ENCODE measurements around the gene EVX1.

Gene EVX1

DNA sequence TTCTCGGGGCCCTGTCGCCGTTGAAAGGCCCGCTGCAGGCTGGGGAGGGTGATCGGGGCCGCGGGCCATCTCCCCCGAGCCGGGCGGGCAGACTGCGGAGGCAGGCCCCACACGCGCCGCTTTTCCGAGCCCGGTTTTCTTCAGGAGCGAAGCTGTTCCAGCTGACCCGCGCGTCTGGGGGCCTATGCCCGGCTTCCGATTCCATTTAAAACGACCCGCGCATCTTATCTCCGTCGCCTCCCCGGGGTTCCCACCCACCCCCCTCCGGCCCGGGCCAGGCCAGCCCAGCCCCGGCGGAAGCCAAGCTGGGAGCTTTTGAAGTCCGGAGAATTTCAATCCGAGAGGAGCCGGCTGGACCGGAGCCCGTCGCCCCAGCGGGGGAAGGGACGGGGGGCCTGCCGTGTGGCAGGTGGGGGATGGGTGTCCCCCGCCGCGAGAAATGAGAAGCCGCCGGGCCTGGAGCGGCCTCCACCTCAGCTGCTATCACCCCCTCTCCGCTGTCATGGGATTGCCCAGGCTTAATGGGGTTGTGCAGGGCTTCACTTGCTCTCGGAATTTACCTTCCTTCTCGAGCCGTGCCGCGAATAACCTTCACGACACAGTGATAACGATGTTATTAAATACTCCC lies 3.1 kb upstream of the EVX1 start:
- peak overlapping the region; percentile 57; the same call in 1 of the 2 replicates for H3K4me3 ChIP-seq (ENCODE audit: low read depth, low read length)

GRCh38 chr7:27240015-27240731 lies 2.4 kb upstream of the EVX1 start:
- Histone ChIP-seq H3K27me3 (ENCODE audit: control insufficient read depth, insufficient read depth, low read length) (peaks cover 100% of the 10 kb centered on the region), H3K27ac (ENCODE audit: low read depth, low read length) (peak overlapping the region; percentile 12; the same call in 1 of the 2 replicates), H3K36me3 (ENCODE audit: control insufficient read depth, insufficient read depth, low read length) (no peaks in the 10 kb centered on the region), H3K4me3 (ENCODE audit: low read depth, low read length) (peak overlapping the region; percentile 57; the same call in 1 of the 2 replicates), H3K9me3 (ENCODE audit: control insufficient read depth, insufficient read depth, low read depth, low read length) (no peaks in the 10 kb centered on the region), H3K4me1 (ENCODE audit: control insufficient read depth, insufficient read depth, low read length) (peaks cover 59% of the 10 kb centered on the region), H3K9ac (ENCODE audit: low read length) (peak overlapping the region; percentile 91)

More for the DNA sequence above, 3.1 kb upstream of the EVX1 start:
- peaks cover 100% of the 10 kb centered on the region for H3K27me3 ChIP-seq (ENCODE audit: control insufficient read depth, insufficient read depth, low read length)
- H3K27ac ChIP-seq (ENCODE audit: low read depth, low read length) = peak overlapping the region; percentile 12; the same call in 1 of the 2 replicates
- peak overlapping the region; percentile 91 for H3K9ac ChIP-seq (ENCODE audit: low read length)
- peaks cover 52% of the 10 kb centered on the region for H3K4me1 ChIP-seq (ENCODE audit: control insufficient read depth, insufficient read depth, low read length)
- H3K9me3 ChIP-seq (ENCODE audit: control insufficient read depth, insufficient read depth, low read depth, low read length) = no peaks in the 10 kb centered on the region
- no peaks in the 10 kb centered on the region for H3K36me3 ChIP-seq (ENCODE audit: control insufficient read depth, insufficient read depth, low read length)

DNA sequence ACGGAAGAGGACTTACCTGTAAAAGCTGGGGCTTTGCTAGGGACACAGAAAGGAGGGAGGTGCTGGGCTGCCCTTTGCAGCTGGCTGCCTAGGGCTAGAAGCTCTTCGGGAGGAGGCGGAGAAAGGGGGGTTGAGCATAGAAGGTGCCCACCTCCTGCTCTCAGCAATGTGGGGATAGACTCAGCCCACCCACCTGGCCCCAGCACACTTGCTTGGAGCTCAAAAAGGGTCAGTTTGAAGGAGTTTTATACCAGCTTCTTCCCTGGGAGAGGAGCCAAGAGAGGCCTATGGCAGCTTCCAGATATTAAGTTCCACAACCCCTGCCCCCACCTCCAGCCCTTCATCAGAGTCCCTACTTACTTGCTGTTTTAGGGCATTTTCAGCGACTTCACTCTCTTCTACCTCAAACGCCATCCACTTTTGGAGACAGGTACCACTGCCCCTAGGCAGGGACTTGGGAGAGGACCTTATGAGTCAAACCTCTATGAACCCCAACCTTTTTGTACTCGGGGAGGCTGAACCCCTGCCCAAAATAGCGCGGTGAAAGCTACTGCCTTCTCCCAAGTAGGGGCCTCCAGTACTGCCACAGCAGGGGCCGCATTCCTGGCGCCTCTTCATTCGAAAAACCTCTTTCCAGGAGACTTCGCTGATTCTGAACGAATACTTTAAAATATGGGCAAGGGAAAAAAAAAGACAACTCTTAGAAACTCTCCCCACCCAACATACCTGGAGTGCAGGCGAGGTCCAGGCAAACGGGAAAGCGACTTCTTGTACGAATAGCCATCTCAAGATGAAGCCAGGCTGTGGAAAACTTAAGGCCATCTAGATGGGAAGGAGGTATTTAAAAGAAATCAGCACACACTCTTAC lies 1.2 kb upstream of the EVX1 start:
- peaks cover 100% of the 10 kb centered on the region for H3K27me3 ChIP-seq (ENCODE audit: control insufficient read depth, insufficient read depth, low read length)
- H3K9ac ChIP-seq (ENCODE audit: low read length) = peak overlapping the region; percentile 91
- H3K27ac ChIP-seq (ENCODE audit: low read depth, low read length) = no peak overlapping the region; the same call in 1 of the 2 replicates
- H3K4me1 ChIP-seq (ENCODE audit: control insufficient read depth, insufficient read depth, low read length) = peaks cover 61% of the 10 kb centered on the region
- H3K36me3 ChIP-seq (ENCODE audit: control insufficient read depth, insufficient read depth, low read length) = no peaks in the 10 kb centered on the region
- no peaks in the 10 kb centered on the region for H3K9me3 ChIP-seq (ENCODE audit: control insufficient read depth, insufficient read depth, low read depth, low read length)
- peak overlapping the region; percentile 57; the same call in 1 of the 2 replicates for H3K4me3 ChIP-seq (ENCODE audit: low read depth, low read length)

GRCh38 chr7:27242154-27242553 lies 448 bp upstream of the EVX1 start:
- Histone ChIP-seq H3K9ac (ENCODE audit: low read length) (peak overlapping the region; percentile 91), H3K4me1 (ENCODE audit: control insufficient read depth, insufficient read depth, low read length) (peaks cover 68% of the 10 kb centered on the region), H3K4me3 (ENCODE audit: low read depth, low read length) (peak overlapping the region; percentile 57), H3K36me3 (ENCODE audit: control insufficient read depth, insufficient read depth, low read length) (no peaks in the 10 kb centered on the region), H3K27ac (ENCODE audit: low read depth, low read length) (peak overlapping the region; percentile 25; the same call in 1 of the 2 replicates), H3K9me3 (ENCODE audit: control insufficient read depth, insufficient read depth, low read depth, low read length) (no peaks in the 10 kb centered on the region), H3K27me3 (ENCODE audit: control insufficient read depth, insufficient read depth, low read length) (peaks cover 100% of the 10 kb centered on the region)

- H3K9ac ChIP-seq (ENCODE audit: low read length) = peak overlapping the region; percentile 91
- H3K4me1 ChIP-seq (ENCODE audit: control insufficient read depth, insufficient read depth, low read length) = peaks cover 55% of the 10 kb centered on the region
- H3K9me3 ChIP-seq (ENCODE audit: control insufficient read depth, insufficient read depth, low read depth, low read length) = no peaks in the 10 kb centered on the region
- H3K4me3 ChIP-seq (ENCODE audit: low read depth, low read length) = peak overlapping the region; percentile 57
- H3K27ac ChIP-seq (ENCODE audit: low read depth, low read length) = peak overlapping the region; percentile 46; the same call in 1 of the 2 replicates
- H3K36me3 ChIP-seq (ENCODE audit: control insufficient read depth, insufficient read depth, low read length) = no peaks in the 10 kb centered on the region
- peaks cover 100% of the 10 kb centered on the region for H3K27me3 ChIP-seq (ENCODE audit: control insufficient read depth, insufficient read depth, low read length)
Measured at GRCh38 chr7:27243340-27244163, 950 bp downstream of the EVX1 start.

- Histone ChIP-seq H3K4me3 (ENCODE audit: low read depth, low read length) (peak overlapping the region; percentile 57; the same call in 1 of the 2 replicates), H3K9ac (ENCODE audit: low read length) (peak overlapping the region; percentile 54), H3K4me1 (ENCODE audit: control insufficient read depth, insufficient read depth, low read length) (peaks cover 53% of the 10 kb centered on the region), H3K9me3 (ENCODE audit: control insufficient read depth, insufficient read depth, low read depth, low read length) (no peaks in the 10 kb centered on the region), H3K27me3 (ENCODE audit: control insufficient read depth, insufficient read depth, low read length) (peaks cover 100% of the 10 kb centered on the region), H3K27ac (ENCODE audit: low read depth, low read length) (no peak overlapping the region), H3K36me3 (ENCODE audit: control insufficient read depth, insufficient read depth, low read length) (no peaks in the 10 kb centered on the region)
Measured at GRCh38 chr7:27244488-27245123, 2.0 kb downstream of the EVX1 start.

- H3K9ac ChIP-seq (ENCODE audit: low read length) = peak overlapping the region; percentile 54
- no peaks in the 10 kb centered on the region for H3K9me3 ChIP-seq (ENCODE audit: control insufficient read depth, insufficient read depth, low read depth, low read length)
- no peak overlapping the region for H3K27ac ChIP-seq (ENCODE audit: low read depth, low read length)
- no peaks in the 10 kb centered on the region for H3K36me3 ChIP-seq (ENCODE audit: control insufficient read depth, insufficient read depth, low read length)
- H3K27me3 ChIP-seq (ENCODE audit: control insufficient read depth, insufficient read depth, low read length) = peaks cover 100% of the 10 kb centered on the region
- peak overlapping the region; percentile 57 for H3K4me3 ChIP-seq (ENCODE audit: low read depth, low read length)
- peaks cover 55% of the 10 kb centered on the region for H3K4me1 ChIP-seq (ENCODE audit: control insufficient read depth, insufficient read depth, low read length)
Measured at GRCh38 chr7:27245124-27245797, 2.7 kb downstream of the EVX1 start.

- H3K9me3 ChIP-seq (ENCODE audit: control insufficient read depth, insufficient read depth, low read depth, low read length) = no peaks in the 10 kb centered on the region
- H3K36me3 ChIP-seq (ENCODE audit: control insufficient read depth, insufficient read depth, low read length) = no peaks in the 10 kb centered on the region
- H3K4me3 ChIP-seq (ENCODE audit: low read depth, low read length) = peak overlapping the region; percentile 57
- no peak overlapping the region for H3K27ac ChIP-seq (ENCODE audit: low read depth, low read length)
- H3K27me3 ChIP-seq (ENCODE audit: control insufficient read depth, insufficient read depth, low read length) = peaks cover 100% of the 10 kb centered on the region
- H3K9ac ChIP-seq (ENCODE audit: low read length) = peak overlapping the region; percentile 54
- peaks cover 55% of the 10 kb centered on the region for H3K4me1 ChIP-seq (ENCODE audit: control insufficient read depth, insufficient read depth, low read length)
Measured at GRCh38 chr7:27245798-27246691, 3.4 kb downstream of the EVX1 start.

GRCh38 chr7:27247000-27247399 lies 4.4 kb downstream of the EVX1 start:
- H3K27me3 ChIP-seq (ENCODE audit: control insufficient read depth, insufficient read depth, low read length) = peaks cover 100% of the 10 kb centered on the region
- 0 out of 2 replicates have a peak overlapping the region, but pooled peaks have one; percentile 57 for H3K4me3 ChIP-seq (ENCODE audit: low read depth, low read length)
- no peak overlapping the region for H3K27ac ChIP-seq (ENCODE audit: low read depth, low read length)
- H3K36me3 ChIP-seq (ENCODE audit: control insufficient read depth, insufficient read depth, low read length) = no peaks in the 10 kb centered on the region
- no peak overlapping the region for H3K9ac ChIP-seq (ENCODE audit: low read length)
- no peaks in the 10 kb centered on the region for H3K9me3 ChIP-seq (ENCODE audit: control insufficient read depth, insufficient read depth, low read depth, low read length)
- H3K4me1 ChIP-seq (ENCODE audit: control insufficient read depth, insufficient read depth, low read length) = peaks cover 51% of the 10 kb centered on the region

All from HUES6 (cell line).